ENCODE measurements around the gene SMG6.
"Not testable (repeated sequence)": the region's sequence is repeated elsewhere in the genome, so short reads cannot be mapped to it uniquely, and the experiment has no call there.

Gene SMG6

DNA sequence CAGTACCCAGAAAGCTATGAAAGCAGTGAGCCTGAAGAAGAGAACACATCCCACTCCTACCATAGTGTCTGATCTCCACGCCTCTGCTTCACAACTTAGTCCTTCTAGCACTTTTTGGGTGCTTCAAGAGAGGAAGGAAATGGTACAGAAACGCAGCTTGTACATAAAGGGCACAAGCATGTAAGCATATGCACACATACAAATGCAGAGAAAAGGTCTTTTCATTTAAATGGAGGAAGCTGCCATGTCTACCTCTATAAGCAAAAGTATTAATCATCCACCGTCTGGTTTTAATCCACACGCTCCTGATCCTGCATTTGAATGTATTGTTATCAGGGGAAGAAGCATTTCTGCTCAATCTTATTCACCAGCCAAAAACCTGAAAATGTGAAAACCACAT is 148.0 kb downstream of the SMG6 start:
- in situ Hi-C loops (cut with MboI; ENCODE audit: low sequenced_read_pairs) = no loop called here

DNA sequence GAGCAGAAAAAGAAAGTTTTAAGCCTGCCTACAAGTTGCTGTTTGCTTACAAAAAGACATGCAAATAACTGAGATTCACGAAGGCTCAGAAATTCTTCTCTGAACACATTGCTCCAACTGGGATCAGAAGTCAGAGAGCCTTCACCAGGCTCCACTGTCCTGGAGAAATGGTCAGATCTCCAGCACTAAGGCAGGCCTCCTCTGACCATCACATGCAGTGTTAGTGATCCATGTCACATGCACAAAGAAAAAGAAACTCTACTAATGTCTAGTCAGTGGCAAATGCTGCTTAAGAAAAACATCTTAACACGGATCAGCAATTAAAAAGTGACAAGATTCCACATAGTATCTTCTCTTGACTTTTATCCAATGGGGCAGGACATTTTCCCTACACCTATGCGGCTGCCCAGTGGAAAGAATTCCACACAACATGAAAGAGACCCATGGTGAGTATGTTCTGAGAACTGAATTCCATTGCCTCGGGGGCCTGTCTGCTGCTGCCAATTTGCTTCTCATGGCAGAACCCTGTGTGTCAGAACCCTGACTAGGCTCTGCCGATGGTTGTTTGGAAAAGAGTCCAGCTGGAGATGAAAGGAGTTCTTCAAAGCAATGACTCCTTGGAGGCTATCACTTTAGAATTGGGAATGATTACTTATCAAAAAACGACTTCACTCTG is 152.1 kb downstream of the SMG6 start:
- in situ Hi-C loops (cut with MboI; ENCODE audit: low sequenced_read_pairs) = no loop called here

DNA sequence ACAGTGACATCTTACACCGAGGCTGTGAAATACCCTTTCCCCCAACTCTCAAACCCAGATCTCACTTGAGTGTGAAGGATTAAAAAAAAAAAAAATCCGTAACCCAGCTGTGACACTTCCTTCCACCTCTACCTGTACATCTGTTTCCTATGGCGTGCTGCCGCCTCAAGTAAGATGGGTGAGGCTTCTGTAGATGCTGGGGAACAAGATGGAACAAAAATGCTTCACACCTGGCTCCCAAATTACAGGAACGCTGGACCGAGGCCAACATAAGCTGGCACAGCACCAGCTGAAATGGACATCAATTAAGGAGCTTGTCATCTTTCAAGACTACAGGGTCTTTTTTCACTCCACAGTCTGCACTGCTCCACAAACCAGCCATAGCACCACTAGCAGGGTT is 152.8 kb downstream of the SMG6 start:
- in situ Hi-C loops (cut with MboI; ENCODE audit: low sequenced_read_pairs) = no loop called here

DNA sequence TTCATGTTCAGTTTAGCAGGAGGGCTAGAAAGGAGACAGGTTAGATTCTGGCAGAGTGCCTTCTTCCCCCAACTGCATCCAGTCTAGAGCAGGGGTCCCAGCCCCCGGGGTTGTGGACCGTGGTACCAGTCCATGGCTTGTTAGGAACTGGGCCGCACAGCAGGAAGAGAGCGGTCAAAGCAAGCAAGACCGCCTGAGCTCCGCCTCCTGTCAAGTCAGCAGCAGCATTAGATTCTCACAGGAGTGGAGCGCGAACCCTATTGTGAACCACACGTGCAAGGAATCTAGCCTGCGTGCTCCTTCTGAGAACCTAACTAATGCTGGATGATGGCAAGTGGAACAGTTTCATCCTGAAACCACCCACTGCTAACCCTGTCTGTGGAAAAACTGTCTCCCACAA is 153.7 kb downstream of the SMG6 start:
- in situ Hi-C loops (cut with MboI; ENCODE audit: low sequenced_read_pairs) = no loop called here

DNA sequence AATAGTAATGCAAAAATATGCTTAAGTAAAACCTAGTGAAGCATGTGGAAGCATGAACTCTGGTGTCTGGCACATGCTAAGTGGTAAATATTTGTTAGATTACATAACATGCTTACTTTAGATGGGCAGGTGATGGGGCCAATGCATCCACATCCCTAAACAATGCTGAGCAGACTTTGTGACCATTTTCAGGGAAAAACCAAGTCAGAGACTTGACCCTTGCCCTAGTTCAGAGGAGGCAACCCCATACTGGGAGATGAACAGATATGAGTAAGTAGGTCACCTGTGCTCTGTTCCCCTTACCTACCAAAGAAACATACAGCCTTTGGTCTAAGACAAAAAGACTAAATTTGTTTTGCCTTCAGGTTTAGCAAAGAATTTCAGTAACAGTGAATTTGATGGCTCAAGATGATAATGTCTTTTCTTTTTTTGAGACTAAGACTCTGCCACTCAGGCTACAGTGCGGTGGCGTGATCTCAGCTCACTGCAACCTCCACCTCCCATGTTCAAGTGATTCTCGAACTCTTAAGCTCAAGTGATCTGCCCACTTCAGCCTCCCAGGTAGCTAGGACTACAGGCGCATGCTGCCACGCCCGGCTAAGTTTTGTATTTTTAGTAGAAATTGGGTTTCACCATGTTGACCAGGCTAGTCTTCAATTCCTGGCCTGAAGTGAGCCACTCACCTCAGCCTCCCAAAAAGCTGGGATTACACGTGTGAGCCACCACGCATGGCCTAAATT is 157.3 kb downstream of the SMG6 start:
- in situ Hi-C loops (cut with MboI; ENCODE audit: low sequenced_read_pairs) = no loop called here

DNA sequence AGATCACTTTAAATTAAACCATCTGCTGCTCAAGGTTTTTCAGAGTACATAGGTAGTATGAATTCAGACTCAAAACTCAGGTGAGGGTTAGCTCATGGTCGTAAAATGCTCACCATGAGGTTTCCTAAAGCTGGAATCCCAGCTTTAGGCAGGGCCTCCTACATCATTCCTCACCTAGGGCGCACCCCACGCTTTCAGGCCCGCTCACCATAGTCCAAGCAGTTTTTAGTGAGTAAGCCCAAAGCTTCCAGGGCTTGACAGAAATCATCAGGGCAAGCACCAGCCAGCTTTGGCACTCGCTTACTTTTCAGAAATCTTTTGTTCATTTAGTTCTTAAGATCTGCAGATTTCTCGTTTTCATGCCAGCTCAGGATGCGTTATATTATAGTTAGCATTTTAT is 158.9 kb downstream of the SMG6 start:
- in situ Hi-C loops (cut with MboI; ENCODE audit: low sequenced_read_pairs) = no loop called here

DNA sequence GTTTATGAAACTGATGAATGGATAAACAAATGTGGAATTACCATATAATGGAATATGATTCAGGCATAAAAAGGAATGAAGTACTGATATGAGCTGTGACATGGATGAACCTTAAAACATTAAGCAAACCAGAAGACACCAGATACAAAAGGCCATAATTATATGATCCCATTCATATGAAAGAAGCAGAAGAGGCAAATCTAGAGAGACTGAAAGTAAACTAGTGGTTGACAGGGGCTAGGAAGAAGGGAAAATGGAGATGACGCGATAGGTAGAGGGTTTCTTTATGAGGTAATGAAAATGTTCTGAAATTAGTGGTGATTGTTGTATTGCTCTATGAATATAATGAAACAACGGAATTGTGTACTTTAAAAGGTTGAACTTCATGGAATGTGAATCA is 160.3 kb downstream of the SMG6 start:
- in situ Hi-C loops (cut with MboI; ENCODE audit: low sequenced_read_pairs) = no loop called here

DNA sequence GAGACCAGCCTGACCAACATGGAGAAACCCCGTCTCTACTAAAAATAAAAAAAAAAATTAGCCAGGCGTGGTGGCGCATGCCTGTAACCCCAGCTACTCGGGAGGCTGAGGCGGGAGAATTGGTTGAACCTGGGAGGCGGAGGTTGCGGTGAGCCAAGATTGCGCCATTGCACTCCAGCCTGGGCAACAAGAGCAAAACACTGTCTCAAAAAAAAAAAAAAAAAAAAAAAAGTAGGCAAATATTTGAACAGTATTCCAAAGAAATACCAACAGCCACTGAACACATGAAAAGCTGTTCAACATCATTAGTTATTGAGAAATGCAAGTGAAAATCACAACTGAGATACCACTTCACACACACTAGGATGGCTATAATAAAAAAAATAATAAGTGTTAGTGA is 160.9 kb downstream of the SMG6 start:
- in situ Hi-C loops (cut with MboI; ENCODE audit: low sequenced_read_pairs) = not testable (repeated sequence)

DNA sequence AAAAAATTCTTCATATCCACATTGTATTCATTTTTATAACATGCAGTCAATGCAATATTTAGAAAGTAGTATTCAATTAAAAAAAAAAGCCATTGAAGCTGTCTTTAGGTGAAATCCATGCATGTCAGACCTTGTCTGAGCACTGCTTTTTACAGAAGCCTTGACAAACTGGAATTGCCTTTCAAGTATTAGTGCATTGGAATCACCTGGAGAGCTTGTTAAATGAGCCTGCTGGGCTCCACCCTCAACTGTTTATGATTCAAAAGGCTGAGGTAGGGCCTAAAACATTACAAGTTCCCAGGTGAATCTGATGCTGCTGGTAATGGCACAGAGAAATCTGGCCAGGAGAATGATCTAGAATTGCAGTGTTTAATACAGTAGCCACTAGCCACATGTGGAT is 162.9 kb downstream of the SMG6 start:
- in situ Hi-C loops (cut with MboI; ENCODE audit: low sequenced_read_pairs) = no loop called here

DNA sequence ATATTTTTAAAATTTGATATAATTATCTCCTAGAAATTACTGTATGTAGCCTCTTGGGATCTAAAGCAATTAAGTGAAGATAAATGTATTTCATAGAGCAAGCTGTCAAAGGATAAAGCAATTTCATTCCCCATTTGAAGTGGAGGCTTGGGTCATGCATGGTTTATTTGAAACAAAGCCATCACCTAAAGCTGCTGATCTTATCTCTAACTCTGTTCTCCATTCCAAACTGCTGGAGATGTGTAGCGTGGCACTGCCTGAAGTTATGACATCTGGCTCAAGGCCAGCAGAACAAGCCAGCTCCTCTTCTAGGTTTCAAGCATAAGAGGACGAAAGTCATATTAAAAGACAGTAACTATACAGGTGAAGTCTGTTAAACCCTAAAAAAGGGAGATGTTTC is 164.8 kb downstream of the SMG6 start:
- in situ Hi-C loops (cut with MboI; ENCODE audit: low sequenced_read_pairs) = no loop called here

DNA sequence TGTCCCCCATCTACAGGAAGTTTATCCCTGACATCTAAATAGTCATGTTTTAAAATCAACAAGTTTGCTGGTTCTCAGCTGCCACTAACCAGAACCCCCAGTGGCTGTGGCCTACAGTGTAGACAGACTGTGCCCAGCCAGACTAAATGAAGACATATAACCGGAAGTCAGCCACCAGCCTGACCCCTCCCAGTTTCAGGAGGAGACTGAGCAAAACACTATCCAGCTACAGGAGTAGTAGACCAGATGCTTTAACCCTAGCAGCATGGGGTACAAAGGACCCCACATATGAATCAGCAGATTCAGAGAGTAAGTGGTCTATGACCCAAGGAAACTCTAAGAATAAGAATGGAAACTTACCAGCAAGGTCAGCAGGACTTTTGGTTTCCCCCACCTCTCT is 165.3 kb downstream of the SMG6 start:
- in situ Hi-C loops (cut with MboI; ENCODE audit: low sequenced_read_pairs) = no loop called here

DNA sequence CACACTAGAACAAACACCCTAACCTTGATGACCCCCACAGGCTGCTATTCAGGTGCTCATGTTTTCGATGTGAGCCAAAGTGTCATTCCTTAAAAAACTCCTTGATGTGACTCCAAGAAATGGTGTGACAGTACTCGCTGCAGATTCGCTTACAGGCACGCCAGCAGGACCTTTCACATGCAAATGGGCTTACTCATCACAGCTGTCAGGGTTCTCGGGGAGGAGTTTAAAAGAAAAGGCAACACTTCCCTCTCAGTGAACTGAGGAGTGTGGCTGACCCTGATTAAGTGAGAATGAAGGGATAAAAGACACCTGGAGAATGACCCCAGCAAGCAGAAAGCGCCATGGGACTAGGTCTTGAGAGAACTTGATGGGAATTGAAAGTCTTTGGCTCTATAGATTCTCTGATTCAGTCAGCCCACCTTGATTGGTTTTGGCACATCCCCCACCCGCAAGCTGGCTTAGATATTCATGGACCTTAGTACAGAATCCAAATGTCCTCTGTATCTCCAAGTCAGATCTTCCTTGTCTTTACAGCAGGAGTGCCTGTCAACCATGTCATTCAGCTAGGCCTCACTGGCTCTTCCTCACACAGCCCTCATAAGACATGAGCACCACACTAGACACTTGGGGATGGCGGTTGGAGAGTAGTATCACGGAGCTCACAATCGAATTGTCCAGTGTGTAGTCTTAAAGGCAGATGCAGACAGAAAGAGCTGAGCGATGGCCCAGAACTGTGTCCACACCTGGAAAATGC is 166.1 kb downstream of the SMG6 start:
- in situ Hi-C loops (cut with MboI; ENCODE audit: low sequenced_read_pairs) = no loop called here

DNA sequence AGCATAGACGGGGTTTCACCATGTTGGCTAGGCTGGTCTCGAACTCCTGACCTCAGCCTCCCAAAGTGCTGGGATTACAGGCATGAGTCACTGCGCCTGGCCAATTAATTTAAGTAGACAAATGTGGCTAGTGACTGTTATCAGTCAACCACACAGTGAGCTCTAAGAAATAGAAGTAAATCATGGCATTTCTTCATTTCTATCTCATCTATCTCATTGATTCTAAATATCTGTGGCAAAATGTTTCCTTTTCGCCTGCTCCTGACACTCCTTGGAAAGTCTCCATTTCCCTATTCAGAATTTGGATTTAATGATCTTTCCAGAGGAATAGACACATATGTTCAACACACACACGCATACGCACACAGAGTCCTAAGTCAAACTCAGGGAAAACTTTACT is 167.3 kb downstream of the SMG6 start:
- in situ Hi-C loops (cut with MboI; ENCODE audit: low sequenced_read_pairs) = no loop called here

DNA sequence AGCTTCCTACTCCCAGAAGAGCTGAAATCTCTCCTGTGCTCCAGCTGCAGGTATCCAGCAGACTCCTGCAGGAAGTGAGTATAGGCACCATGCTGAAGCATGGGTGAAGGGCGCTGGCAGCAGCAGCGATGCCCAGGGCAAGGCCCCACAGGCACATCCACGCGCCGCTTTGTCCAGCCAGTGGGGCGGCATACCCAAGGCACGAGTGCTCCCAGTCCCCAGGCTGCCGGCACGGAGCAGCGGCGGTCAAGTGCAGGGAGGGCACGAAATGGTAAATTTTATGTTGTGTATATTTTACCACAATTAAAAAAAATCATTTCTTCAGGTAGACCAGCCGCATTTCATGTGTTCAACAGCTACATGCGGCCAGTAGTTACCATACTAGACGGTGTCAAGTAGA is 175.6 kb downstream of the SMG6 start:
- in situ Hi-C loops (cut with MboI; ENCODE audit: low sequenced_read_pairs) = no loop called here

DNA sequence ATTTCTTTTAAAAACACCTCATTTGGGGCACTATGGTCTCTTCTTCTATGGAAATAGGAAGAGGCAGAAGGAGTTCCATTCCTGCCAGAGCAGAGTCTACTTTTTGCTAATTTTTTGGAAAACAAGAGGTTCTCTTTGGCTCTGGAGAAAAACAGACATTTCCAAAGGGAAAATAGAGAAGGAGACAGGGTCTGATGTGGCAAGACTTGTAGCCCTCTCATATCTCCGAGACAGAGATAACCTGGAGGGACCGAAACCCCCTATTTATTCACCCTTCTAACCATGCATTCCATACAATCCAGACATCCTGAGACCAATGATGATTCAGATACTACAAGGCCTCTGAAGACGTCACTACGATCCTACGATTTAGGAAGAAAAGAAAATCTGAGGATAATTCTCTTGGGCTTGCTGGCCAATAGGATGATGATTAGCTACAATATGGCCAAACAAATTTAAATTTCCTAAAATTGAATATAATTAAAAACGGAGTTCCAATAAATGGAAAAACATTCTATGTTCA is 178.5 kb downstream of the SMG6 start:
- in situ Hi-C loops (cut with MboI; ENCODE audit: low sequenced_read_pairs) = no loop called here

DNA sequence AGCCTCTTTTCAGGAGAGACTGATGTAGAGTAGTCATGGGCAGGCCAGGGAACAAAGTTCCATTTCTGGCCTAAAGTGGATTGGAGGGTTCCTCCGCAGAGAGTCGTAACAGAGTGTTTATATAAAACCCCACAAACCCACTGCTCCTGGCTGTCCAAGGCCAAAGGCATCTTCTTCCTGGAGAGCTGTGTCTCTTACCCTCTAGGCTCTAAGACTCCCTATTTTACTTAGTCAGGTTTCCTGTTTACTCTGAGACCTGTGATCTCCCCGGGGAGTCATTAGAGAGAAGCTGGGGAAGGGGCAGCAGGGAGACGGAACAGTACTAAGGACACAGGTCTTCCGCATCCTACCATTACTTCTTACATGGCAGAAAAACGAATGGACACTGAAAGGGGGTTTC is 179.2 kb downstream of the SMG6 start:
- in situ Hi-C loops (cut with MboI; ENCODE audit: low sequenced_read_pairs) = no loop called here

DNA sequence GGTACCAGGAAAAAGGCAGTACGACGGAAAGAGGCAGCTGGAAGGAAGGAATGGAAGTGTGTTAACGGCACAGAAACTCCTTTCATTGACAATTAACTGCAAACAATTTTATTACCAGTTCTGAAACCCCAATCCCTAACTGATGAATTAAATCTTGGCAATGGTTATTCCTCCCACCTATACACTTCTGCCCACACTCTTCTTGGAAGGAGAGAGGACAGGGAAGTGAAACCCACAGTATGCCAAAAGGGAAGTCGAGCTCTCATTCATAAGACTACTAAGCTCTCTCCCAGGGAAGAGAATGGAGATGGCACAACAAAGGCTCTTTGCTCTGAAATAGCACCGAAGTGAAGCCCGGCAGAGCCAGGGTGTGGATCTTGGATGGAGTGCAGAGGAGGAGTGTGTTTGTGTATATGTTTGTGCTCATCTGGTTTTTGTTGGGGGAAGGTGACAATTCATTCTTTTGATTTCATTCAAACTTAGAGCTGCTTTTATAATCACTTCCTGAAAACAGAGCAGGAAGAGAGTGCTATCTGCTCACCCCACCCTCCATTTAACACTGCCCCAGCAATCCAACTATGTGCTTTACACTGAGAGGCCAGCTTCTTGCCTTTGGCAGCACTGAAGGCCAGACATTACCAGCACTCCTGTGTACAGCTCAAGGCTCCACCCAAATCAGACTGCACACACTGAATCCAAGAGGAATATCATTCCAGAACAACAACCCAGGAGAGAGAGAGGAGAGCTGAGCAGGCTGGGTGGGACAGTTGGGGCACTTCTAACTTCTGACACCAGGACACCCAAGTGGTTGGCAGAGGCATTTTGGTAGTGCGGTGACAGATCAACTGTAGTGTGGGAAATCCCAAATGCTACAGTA is 180.0 kb downstream of the SMG6 start:
- in situ Hi-C loops (cut with MboI; ENCODE audit: low sequenced_read_pairs) = no loop called here

DNA sequence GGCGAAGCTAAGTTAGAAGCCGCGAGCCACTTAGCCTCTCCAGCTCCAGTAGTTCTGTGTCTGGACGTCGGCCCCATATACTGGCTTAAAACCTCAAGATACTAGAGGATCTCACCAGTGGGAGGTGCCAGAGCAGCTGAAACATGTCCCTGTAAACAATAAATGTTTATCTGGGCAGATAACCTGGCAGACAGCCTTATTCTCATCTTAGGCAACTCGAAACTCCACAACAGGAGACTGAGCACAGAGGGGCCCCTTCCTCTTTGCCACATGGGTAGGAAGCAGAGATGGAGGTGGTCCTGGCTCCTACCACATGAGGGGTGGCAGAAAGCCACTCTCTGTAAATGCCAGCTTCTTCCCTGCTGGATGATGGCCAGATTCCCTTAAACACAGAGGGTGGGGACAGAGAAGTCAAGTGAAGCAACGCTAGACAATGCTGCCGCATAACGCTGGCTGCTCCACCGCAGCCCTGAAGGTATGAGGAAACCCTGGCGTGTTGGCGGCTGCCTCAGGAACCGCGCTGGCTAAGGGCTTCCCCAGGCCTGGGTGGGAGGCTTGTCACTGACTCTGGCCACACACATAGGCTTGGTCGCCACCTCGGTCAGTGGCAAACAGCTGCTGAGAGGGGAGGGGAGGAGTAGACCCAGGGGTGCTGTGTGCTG is 180.8 kb downstream of the SMG6 start:
- in situ Hi-C loops (cut with MboI; ENCODE audit: low sequenced_read_pairs) = no loop called here

DNA sequence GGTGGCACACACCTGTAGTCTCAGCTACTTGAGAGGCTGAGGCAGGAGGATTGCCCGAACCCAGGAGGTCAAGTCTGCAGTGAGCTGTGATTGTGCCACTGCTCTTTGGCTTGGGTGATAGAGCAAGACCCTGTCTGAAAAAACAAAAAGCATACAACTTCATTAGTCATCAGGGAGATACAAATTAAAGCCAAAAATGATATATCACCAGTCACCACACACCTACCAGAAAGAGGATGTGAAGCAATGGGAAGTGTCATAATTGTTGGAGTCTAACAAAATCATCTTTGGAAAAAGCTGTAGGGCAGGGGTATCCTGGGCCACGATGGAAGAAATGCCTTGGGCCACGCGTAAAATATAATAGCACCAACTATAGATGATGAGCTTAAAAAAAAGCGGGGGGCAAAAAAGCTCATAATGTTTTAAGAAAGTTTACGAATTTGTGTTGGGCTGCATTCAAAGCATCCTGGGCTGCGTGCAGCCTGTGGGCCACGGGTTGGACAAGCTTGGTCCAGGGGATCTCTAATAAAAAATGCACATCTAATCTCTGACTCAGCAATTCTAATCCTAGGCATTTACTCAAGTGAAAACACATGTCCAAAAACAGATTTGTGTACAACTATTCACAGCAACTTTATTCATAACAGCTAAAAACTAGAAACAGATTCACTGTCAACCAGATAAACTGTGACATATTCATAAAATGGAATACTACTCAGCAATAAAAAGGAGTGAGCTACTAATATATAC is 182.8 kb downstream of the SMG6 start:
- in situ Hi-C loops (cut with MboI; ENCODE audit: low sequenced_read_pairs) = no loop called here

DNA sequence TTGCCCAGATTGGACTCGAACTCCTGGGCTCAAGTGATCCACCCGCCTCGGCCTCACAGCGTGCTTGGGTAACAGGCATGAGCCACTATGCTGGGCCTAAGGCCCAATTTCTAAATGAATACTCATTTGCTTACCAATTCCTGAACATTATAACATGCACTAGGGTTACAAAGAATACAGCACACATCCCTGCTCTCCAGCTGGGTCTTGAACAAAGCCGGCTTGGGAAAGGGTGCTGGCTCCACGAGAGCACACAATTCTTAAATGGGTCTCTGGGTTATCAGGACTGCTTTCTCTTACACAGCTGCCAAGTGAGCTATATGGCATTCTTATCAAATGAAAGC is 190.3 kb downstream of the SMG6 start:
- in situ Hi-C loops (cut with MboI; ENCODE audit: low sequenced_read_pairs) = no loop called here
